NCI-H510A (cell line): Measurements from ENCODE around the gene FAM170B.

Experiments used
- DNase-seq: peaks from one replicate; lab custom pipeline; 2025; lab: John Stamatoyannopoulos, UW

Gene FAM170B

GRCh38 chr10:49105076-49105475 lies 28.7 kb downstream of the FAM170B start:
- DNase-seq, result no peak

GRCh38 chr10:49104323-49104722 lies 29.5 kb downstream of the FAM170B start:
- no peak for DNase-seq

DNA sequence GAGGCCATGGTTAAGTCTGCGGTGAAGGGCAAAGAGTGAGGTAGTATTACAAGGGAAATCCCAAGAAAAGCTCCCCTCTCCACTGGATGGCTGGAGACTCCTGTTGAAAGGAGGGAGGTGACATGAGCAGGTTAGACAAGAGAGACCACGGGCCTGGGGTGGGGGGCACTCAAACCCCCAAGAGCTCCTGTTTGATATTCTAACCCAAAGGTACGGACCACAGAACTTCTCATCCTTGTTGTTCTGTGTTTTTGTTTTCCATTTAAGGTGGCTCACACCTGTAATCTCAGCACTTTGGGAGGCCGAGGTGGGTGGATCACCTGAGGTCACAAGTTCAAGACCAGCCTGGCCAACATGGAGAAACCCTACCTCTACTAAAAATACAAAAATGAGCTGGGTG lies 30.1 kb downstream of the FAM170B start:
- DNase-seq, result no peak

DNA sequence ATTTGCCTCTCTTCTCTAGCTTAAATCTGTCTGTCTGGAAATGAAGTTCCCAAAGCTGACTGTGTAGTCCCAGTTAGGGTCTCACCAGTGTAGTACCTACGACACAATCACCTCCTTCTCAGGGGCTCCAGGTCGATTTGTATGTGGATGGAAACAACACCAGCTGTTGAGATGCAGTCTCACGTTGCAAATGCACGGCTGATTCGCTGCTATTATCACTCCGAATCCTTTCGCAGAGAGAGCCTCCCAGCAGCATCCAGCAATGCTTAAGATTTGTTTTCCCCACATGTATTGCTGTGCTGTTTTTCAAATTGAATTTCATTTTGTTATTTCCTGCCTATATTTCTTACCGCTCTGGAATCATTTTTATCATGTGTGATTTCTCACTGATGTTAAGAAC lies 34.8 kb downstream of the FAM170B start:
- no peak for DNase-seq

DNA sequence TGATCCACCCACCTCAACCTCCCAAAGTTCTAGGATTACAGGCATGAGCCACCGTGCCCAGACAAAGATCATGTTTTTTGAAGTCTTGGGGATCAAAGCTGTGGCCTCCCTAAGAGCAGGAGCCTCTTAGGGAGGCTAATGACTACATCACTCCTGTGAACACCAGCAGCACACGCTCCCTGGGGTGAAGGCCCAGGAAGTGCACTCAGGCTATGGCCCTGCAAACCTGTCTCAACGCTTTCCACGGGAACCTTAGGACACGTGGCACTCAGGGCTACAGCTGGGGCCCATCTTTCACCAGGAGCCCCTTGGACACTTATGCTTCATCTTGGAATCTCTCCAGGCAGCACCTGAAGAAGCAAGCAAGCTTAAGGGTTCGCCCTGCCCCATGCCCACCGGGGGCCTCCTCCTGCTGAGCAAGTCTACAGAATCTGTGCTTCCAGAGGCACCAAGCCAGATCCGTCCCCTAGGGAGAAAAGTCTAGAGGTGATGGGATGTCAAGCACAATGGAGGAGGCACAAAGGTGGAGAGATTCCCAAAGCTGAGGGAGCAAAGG lies 36.9 kb downstream of the FAM170B start:
- no peak for DNase-seq

DNA sequence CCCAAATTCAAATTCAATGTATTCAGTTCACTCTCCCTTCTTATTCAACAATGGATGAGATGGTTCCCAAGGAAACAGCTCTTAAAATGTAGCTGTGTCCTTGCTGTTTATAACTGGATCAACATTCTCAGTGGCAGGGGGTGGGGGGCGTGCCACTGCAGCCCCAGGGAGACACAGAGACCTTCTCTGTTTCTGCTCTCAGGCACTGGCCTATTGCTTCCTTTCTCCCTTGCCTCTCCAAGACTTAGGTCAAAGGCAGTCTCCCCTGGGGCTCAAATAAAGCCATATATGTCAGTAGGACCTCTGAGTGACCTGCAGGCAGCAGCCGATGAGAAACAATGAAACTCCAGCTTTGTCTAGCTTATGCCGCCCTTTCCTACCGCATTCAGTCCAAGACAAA lies 39.2 kb downstream of the FAM170B start:
- DNase-seq, result no peak

DNA sequence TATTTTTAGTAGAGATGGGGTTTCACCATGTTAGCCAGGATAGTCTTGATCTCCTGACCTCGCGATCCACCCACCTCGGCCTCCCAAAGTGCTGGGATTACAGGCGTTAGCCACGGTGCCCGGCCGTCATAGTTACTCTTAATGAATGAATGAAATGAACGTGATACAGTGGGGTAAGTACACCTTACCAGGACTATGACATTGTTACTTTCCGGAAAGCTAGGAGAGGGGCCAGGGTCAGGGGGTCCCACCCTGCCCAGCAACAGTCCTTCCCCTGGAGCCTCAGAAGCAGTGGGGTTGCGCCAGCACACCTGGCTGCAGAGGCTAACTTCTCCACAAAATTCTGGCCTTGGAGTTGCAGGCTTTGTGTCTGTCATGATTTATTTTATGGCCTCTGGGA lies 39.9 kb downstream of the FAM170B start:
- DNase-seq, result no peak

GRCh38 chr10:49092477-49092876 lies 41.3 kb downstream of the FAM170B start:
- DNase-seq, result no peak

- DNase-seq, result no peak
These were observed 42.2 kb downstream of the FAM170B start for GRCh38 chr10:49091450-49092210.

DNA sequence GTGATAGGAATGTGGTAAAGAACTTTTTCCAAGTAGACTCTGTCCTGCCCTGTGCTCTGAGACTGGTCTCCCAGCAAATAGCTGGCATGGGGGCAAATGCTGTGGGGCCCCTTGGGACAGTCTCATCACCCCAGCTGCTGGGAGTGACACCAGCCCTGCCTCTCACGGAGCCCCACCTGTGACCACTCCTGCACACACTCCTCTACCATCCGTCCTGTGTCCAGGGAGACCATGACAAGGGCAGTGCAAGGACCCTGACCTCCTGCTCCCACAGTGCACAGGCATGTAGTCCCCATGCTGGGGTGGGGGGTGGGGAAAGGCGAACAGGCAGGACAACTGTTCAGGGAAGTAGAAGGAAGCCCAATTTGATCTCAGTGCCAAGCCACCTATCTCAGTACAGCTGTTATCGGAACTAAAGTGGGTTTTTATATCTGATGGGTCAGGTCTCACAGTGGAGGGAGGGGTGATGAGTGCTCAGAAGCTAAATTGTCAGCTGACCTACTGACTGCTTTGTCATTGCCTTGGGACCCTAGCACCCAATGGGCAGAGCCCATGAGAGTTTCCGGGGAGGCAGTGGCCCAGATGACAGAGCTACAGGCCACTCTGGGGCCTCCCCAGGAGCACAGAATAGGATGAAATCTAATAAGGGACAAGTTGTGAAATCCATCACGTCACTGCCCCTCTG lies 43.0 kb downstream of the FAM170B start:
- no peak for DNase-seq

DNA sequence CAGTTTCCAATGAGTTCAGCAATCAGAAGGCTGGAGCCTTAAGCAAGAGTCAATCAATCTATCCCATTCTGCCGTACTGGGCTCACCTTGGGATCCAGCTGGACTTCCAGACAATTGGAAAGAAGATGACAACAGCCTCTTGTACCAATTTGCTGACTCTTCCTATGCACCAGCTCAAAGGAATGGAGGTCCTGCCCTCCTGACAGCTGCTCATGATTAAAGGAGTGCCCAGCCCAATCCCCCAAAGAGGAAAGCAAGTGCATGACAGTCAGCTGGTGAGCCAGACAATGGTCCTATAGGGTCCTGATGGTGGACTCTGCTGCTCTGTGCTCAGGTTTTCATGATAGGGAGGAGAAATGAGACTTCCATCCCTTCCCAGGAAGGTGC lies 43.6 kb downstream of the FAM170B start:
- no peak for DNase-seq

DNA sequence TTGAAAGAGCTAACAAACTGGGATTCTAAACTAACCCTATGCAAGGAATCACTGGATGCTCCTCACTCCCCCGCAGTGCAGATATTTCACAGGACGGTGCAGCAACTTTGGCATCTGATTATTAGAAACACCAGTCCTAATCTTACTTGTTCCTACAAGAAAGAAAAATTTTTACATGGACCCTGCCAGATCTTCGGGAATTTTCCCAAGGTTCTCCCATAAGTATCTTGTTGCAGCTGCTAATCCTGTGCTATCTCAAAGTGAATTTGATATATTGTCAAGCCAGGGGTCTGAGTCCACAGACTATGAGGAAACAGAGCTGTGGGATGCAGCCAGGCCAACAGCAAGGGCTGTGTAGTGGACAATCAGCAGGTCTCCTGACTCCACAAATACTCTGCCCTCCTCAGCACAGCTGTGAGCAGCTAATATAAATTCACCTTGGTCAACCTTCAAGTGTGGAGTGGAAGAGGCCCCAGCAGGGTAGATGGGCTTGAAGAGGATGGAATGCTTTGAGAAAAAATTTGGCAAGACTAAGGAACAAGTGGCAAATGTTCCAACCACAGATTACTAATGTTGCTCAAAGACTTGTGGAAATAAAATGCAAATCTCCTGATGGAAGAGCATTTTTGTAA lies 44.1 kb downstream of the FAM170B start:
- DNase-seq, result no peak

DNA sequence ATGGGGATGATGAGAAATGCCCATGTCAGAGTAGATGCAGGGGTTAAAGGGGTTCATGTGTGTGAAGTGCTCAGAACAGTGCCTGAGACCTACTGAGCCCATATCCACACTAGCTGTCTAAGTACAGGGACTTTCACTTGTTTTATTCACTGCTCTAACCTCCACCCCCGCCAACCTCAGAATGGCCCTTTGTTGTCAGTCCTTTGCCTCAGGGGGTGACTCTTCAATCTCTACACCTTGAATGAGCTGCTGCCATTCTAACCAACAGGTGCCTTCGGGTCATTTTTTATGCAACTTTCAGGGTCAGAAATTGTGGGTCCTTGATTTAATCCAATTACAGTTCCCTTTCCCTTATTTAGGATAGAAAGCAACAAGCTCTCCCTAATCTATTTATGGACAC lies 44.7 kb downstream of the FAM170B start:
- no peak for DNase-seq

DNA sequence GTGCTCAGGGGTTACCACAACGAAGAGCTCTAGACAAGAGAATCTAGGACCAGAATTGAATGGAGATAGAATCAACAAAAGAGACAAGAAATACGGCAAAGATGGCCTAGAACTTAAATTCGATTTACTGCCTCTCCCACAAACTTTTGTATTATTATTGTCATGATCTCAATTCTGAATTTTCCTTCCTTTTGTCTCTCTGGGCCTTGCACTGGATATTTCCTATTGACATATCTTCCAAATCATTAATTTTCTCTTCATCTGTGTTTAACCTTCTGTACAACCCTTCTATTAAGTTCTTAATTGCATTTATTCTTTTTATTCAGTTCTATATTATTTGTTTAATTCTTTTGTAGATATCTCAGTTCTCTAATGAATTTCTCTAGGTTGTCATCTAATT lies 46.9 kb downstream of the FAM170B start:
- no peak for DNase-seq

- no peak for DNase-seq
These were observed 50.6 kb downstream of the FAM170B start for GRCh38 chr10:49083261-49083660.

- no peak for DNase-seq
These were observed 51.1 kb downstream of the FAM170B start for GRCh38 chr10:49082766-49083165.

DNA sequence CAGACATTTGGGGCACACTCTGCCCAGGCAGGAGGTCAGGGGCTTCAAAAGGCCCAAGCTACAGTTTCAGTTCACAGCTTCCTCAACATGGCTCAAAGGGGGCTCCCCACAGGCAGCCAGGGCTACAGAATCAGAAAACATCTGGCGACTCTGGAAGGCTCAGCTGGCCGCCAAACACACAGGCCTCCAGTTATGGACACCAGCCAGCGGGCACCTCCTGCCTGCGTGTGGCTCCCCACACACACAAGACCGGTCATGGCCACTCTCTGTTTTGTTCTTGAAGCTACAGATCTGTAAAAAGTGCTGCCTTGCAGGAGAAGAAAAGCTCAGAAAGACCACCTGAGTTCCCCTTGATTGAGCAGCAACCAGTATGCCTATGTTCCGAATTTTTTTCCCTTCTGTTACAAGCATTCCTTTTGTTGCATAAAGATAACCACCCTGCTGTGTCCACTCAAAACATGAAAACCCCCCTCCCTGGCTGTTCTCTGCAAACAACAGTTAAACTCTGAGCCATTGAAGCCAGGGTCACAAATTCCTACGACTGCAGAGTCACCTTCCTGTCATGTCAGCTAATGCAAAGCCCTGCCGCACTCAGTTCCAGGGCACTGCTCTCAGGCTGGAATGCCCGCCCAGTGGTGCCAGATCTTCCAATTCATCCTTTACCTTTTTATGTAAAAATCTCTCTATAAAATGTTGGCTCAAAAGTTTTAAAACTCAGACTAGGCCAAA lies 52.1 kb downstream of the FAM170B start:
- no peak for DNase-seq
